ENCODE data around the gene FBXL16.

The FBXL16 gene

DNA sequence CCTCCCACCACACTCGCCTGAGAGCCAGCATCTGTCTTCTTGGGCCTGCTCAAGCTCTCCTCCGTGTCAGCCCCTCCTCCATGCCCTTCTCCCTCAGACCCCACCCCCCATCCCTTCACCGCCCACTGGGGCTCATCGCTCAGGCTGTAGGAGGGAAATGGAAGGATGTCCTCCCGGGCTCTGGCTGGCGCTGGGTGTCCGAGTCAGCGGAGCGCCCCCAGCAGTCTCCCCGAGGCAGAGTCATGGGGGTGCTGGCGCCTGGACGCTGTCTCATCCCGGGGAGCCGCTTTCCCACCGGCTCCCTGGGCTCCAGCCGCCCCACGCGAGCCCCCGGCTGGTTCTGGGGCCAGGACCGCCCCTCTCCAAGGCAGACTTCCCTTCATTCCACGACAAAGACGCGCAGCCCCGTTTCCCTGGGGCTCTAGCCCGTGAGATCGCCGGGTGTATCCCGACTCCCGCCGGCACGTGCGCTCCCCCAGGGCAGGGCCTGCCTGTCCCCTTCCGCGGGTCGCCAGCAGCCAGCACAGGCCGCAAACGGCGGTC is 14.9 kb upstream of the FBXL16 start:
- DNase-seq: peak; percentile 89
- H3K4me3 ChIP-seq (ENCODE audit: low read depth, low read length): peak overlapping the region; percentile 79
- TF ChIP-seq, protein P1, sequence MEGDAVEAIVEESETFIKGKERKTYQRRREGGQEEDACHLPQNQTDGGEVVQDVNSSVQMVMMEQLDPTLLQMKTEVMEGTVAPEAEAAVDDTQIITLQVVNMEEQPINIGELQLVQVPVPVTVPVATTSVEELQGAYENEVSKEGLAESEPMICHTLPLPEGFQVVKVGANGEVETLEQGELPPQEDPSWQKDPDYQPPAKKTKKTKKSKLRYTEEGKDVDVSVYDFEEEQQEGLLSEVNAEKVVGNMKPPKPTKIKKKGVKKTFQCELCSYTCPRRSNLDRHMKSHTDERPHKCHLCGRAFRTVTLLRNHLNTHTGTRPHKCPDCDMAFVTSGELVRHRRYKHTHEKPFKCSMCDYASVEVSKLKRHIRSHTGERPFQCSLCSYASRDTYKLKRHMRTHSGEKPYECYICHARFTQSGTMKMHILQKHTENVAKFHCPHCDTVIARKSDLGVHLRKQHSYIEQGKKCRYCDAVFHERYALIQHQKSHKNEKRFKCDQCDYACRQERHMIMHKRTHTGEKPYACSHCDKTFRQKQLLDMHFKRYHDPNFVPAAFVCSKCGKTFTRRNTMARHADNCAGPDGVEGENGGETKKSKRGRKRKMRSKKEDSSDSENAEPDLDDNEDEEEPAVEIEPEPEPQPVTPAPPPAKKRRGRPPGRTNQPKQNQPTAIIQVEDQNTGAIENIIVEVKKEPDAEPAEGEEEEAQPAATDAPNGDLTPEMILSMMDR (IDR thresholded peaks at IDR 0.05; ENCODE audit: low read depth, low read length): 0 out of 2 replicates have a peak, but pooled peaks have one; percentile 7
- no peaks in the 10 kb centered on the region for H3K27me3 ChIP-seq
- peaks cover 17% of the 10 kb centered on the region for H3K4me1 ChIP-seq
- H3K9me3 ChIP-seq: no peaks in the 10 kb centered on the region
- H3K36me3 ChIP-seq: peaks cover 23% of the 10 kb centered on the region

DNA sequence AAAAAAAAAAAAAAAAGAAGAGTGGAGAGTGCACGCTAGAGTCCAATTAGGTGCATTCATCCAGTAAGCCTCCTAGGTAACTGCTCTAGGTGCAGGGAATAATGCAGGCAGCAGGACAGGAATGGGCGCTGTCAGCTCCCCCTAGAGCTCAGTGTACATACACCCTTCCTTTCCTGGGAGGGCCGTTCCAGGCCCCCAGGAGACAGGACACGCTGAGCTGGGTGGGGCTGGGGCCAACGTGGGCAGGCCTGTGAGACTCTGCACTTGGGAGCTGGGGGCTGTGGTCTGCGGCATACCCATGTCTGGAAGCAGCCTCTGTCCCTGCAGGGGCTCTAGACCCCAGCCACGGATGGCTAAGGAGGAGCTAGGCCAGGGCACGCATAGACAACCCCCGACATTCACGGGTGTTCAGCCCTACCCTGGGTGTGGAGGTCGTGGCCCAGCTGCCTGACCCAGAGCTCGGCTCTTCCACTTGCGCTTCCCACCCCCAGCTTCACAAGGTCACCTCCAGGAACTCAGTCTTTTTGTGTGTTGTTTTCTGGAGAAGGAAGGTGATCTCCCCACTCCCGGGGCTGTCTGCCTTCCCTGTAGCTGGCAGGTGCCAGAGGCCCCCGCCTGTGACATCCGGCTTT is 14.3 kb upstream of the FBXL16 start:
- Histone ChIP-seq H3K9me3 (no peaks in the 10 kb centered on the region), H3K4me3 (ENCODE audit: low read depth, low read length) (peak overlapping the region; percentile 79), H3K4me1 (peaks cover 17% of the 10 kb centered on the region), H3K36me3 (peaks cover 23% of the 10 kb centered on the region), H3K27me3 (no peaks in the 10 kb centered on the region)
- TF ChIP-seq, protein P1 (IDR thresholded peaks at IDR 0.05; ENCODE audit: low read depth, low read length): peak; percentile 45
- peak; percentile 60 for DNase-seq

DNA sequence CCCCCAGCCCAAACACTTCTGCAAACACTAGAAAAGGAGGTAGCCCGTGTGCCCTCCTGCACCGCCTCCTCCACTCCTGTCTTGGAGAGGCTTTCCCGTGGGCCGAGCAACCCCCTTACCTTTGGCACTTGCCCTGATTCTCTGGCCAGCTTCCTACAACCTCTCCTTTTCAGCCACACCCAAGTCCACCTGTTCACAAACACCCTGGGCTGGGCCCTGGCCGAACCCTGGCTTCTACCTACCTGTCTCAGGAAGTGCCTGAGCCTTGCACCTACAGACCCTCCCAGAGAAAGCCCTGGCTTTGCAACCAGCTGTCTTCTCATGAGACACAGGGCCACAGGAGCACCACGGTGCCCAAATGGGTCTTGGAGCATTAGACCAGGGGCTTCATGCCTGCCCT is 13.3 kb upstream of the FBXL16 start:
- DNase-seq: no peak
- no peak overlapping the region for H3K4me3 ChIP-seq (ENCODE audit: low read depth, low read length)
- TF ChIP-seq, protein P1 (IDR thresholded peaks at IDR 0.05; ENCODE audit: low read depth, low read length): no peak
- H3K9me3 ChIP-seq: no peaks in the 10 kb centered on the region
- no peaks in the 10 kb centered on the region for H3K27me3 ChIP-seq
- peaks cover 22% of the 10 kb centered on the region for H3K4me1 ChIP-seq
- H3K36me3 ChIP-seq: peaks cover 23% of the 10 kb centered on the region

GRCh38 chr16:718389-718788 is 12.8 kb upstream of the FBXL16 start:
- Histone ChIP-seq H3K27me3 (no peaks in the 10 kb centered on the region), H3K9me3 (no peaks in the 10 kb centered on the region), H3K36me3 (peaks cover 21% of the 10 kb centered on the region), H3K4me3 (ENCODE audit: low read depth, low read length) (no peak overlapping the region), H3K4me1 (peaks cover 22% of the 10 kb centered on the region)
- no peak for DNase-seq
- TF ChIP-seq, protein P1 (IDR thresholded peaks at IDR 0.05; ENCODE audit: low read depth, low read length): no peak

DNA sequence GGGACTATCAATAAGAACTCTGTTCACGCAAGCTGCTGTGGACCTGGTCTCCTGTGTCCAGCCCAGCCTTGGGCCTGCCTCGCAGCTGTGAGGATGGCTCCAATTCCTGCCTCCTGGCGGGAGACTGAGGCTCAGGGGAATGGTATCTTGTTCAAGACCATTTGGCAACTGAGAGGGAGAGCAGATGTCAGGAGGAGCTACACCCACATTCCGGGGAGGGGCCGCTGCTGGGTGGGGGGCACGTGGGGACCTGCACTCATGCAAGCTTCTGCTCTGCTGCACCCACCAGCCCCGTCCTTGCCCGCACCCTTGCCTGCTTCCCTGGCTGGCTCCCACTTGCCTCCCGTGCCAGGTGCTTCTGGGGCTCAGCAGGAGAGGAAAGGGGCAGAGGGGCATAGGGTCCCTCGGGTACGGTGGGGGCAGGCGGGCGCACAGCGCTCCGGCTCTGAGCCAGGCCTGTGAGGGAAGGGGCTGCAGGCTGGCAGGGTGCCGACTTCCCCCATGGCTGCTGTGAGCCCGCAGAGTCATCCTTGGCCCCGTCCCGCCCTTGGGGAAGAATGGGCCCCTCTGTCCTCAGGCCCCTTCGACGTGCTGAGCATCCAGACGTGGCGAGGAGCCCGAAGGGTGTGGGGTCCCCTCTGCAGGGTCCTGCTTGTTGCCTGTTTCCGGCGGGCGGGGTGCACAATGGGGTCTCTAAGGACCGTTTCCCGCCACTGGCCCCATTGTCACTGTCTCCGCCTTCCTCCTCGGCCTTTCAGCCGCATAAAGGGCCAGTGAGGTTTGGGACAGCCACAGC is 12.0 kb upstream of the FBXL16 start:
- peaks cover 22% of the 10 kb centered on the region for H3K4me1 ChIP-seq
- TF ChIP-seq, protein P1 (IDR thresholded peaks at IDR 0.05; ENCODE audit: low read depth, low read length): no peak
- H3K27me3 ChIP-seq: no peaks in the 10 kb centered on the region
- H3K9me3 ChIP-seq: no peaks in the 10 kb centered on the region
- peaks cover 13% of the 10 kb centered on the region for H3K36me3 ChIP-seq
- DNase-seq: no peak
- H3K4me3 ChIP-seq (ENCODE audit: low read depth, low read length): no peak overlapping the region

Measured in BE2C (cell line).